ENCODE measurements around the gene BOD1L1. TPM values are rescaled to one million over a fixed set of nuclear protein-coding genes. Genes with fewer than 3 reads are reported as not detected.

BOD1L1 gene
- polyA plus RNA-seq, 1 donor from 2014 or later, result 43.3 TPM

DNA sequence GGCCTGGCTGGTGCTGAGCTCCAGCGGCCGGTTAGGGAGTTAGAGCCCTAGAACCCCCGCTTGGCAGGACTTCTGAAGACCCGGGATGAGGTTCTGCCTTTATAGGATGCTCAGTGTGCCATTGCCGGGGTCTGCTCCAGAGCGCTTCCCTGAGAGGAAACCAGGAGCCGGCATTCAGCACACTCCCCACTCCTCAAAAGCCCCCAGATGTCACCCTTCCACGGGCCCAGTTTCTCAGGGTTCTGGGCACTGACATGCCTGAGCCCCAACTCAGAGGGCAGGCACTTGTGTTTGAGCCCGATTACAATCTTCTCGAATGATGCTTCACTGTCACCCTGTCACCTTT lies 89.7 kb downstream of the BOD1L1 start:
- no peaks in the 10 kb centered on the region for H3F3A ChIP-seq (ENCODE audit: insufficient read depth, low read length, poor library complexity, severe bottlenecking)
- no peak overlapping the region for H3K4me2 ChIP-seq (ENCODE audit: low read length)

GRCh38 chr4:13537011-13537831 lies 90.3 kb downstream of the BOD1L1 start:
- Histone ChIP-seq H3K36me3 (ENCODE audit: insufficient read depth, low read length) (no peaks in the 10 kb centered on the region), H3K9ac (ENCODE audit: low read length) (no peak overlapping the region), H3K27me3 (ENCODE audit: insufficient read depth, low read depth, low read length) (peaks cover 99% of the 10 kb centered on the region), H3F3A (ENCODE audit: insufficient read depth, low read length, poor library complexity, severe bottlenecking) (no peaks in the 10 kb centered on the region), H3K4me2 (ENCODE audit: low read length) (no peak overlapping the region), H3K9me2 (ENCODE audit: insufficient read depth, low read length) (no peaks in the 10 kb centered on the region), H2AFZ (ENCODE audit: low read depth, low read length) (no peak overlapping the region), H4K20me1 (ENCODE audit: insufficient read depth) (no peaks in the 10 kb centered on the region), H3K27ac (ENCODE audit: low read length) (no peak overlapping the region), H3K9me3 (ENCODE audit: low read length) (peaks cover 17% of the 10 kb centered on the region), H3K79me2 (replicated peaks; ENCODE audit: insufficient read depth, low read length) (no peaks in the 10 kb centered on the region), H3K4me3 (ENCODE audit: low read length) (no peak overlapping the region)
- TF ChIP-seq, protein P1, sequence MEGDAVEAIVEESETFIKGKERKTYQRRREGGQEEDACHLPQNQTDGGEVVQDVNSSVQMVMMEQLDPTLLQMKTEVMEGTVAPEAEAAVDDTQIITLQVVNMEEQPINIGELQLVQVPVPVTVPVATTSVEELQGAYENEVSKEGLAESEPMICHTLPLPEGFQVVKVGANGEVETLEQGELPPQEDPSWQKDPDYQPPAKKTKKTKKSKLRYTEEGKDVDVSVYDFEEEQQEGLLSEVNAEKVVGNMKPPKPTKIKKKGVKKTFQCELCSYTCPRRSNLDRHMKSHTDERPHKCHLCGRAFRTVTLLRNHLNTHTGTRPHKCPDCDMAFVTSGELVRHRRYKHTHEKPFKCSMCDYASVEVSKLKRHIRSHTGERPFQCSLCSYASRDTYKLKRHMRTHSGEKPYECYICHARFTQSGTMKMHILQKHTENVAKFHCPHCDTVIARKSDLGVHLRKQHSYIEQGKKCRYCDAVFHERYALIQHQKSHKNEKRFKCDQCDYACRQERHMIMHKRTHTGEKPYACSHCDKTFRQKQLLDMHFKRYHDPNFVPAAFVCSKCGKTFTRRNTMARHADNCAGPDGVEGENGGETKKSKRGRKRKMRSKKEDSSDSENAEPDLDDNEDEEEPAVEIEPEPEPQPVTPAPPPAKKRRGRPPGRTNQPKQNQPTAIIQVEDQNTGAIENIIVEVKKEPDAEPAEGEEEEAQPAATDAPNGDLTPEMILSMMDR (IDR thresholded peaks at IDR 0.05; ENCODE audit: poor library complexity, severe bottlenecking), result no peak
- no peak for TF ChIP-seq POLR2AphosphoS5 (IDR thresholded peaks at IDR 0.05)
- TF ChIP-seq EZH2 (IDR thresholded peaks at IDR 0.05; ENCODE audit: borderline replicate concordance, insufficient read depth, low read length, poor library complexity, severe bottlenecking), result peak; percentile 51
- TF ChIP-seq TAF1 (IDR thresholded peaks at IDR 0.05; ENCODE audit: low read depth), result no peak
- no peak for TF ChIP-seq EP300 (conservative IDR thresholded peaks at IDR 0.05; ENCODE audit: poor library complexity, severe bottlenecking)
- no peak for TF ChIP-seq SMC3 (conservative IDR thresholded peaks at IDR 0.05; ENCODE audit: poor library complexity)
- TF ChIP-seq, protein P2, sequence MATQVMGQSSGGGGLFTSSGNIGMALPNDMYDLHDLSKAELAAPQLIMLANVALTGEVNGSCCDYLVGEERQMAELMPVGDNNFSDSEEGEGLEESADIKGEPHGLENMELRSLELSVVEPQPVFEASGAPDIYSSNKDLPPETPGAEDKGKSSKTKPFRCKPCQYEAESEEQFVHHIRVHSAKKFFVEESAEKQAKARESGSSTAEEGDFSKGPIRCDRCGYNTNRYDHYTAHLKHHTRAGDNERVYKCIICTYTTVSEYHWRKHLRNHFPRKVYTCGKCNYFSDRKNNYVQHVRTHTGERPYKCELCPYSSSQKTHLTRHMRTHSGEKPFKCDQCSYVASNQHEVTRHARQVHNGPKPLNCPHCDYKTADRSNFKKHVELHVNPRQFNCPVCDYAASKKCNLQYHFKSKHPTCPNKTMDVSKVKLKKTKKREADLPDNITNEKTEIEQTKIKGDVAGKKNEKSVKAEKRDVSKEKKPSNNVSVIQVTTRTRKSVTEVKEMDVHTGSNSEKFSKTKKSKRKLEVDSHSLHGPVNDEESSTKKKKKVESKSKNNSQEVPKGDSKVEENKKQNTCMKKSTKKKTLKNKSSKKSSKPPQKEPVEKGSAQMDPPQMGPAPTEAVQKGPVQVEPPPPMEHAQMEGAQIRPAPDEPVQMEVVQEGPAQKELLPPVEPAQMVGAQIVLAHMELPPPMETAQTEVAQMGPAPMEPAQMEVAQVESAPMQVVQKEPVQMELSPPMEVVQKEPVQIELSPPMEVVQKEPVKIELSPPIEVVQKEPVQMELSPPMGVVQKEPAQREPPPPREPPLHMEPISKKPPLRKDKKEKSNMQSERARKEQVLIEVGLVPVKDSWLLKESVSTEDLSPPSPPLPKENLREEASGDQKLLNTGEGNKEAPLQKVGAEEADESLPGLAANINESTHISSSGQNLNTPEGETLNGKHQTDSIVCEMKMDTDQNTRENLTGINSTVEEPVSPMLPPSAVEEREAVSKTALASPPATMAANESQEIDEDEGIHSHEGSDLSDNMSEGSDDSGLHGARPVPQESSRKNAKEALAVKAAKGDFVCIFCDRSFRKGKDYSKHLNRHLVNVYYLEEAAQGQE (IDR thresholded peaks at IDR 0.05; ENCODE audit: borderline replicate concordance), result no peak
- TF ChIP-seq MXI1 (conservative IDR thresholded peaks at IDR 0.05; ENCODE audit: poor library complexity, severe bottlenecking), result no peak

More for the DNA sequence above, 89.7 kb downstream of the BOD1L1 start:
- Histone ChIP-seq H3K4me3 (ENCODE audit: low read length) (no peak overlapping the region), H2AFZ (ENCODE audit: low read depth, low read length) (no peak overlapping the region), H3K9ac (ENCODE audit: low read length) (no peak overlapping the region), H3K27ac (ENCODE audit: low read length) (no peak overlapping the region), H4K20me1 (ENCODE audit: insufficient read depth) (no peaks in the 10 kb centered on the region), H3K9me2 (ENCODE audit: insufficient read depth, low read length) (no peaks in the 10 kb centered on the region), H3K9me3 (ENCODE audit: low read length) (peaks cover 17% of the 10 kb centered on the region), H3K27me3 (ENCODE audit: insufficient read depth, low read depth, low read length) (peaks cover 99% of the 10 kb centered on the region), H3K79me2 (replicated peaks; ENCODE audit: insufficient read depth, low read length) (no peaks in the 10 kb centered on the region), H3K36me3 (ENCODE audit: insufficient read depth, low read length) (no peaks in the 10 kb centered on the region)
- TF ChIP-seq EP300 (conservative IDR thresholded peaks at IDR 0.05; ENCODE audit: poor library complexity, severe bottlenecking), result no peak
- no peak for TF ChIP-seq SMC3 (conservative IDR thresholded peaks at IDR 0.05; ENCODE audit: poor library complexity)
- no peak for TF ChIP-seq TAF1 (IDR thresholded peaks at IDR 0.05; ENCODE audit: low read depth)
- TF ChIP-seq MXI1 (conservative IDR thresholded peaks at IDR 0.05; ENCODE audit: poor library complexity, severe bottlenecking), result no peak
- TF ChIP-seq RAD21 (conservative IDR thresholded peaks at IDR 0.05), result no peak
- TF ChIP-seq POLR2AphosphoS5 (IDR thresholded peaks at IDR 0.05), result no peak
- no peak for TF ChIP-seq EZH2 (IDR thresholded peaks at IDR 0.05; ENCODE audit: borderline replicate concordance, insufficient read depth, low read length, poor library complexity, severe bottlenecking)
- TF ChIP-seq, protein P2 (IDR thresholded peaks at IDR 0.05; ENCODE audit: borderline replicate concordance), result no peak
- TF ChIP-seq, protein P1 (IDR thresholded peaks at IDR 0.05; ENCODE audit: poor library complexity, severe bottlenecking), result no peak

Measured in neural cell (in vitro differentiated cells).